Measurements from ENCODE around the gene SLC6A1.
"Not testable (repeated sequence)": the region's sequence is repeated elsewhere in the genome, so short reads cannot be mapped to it uniquely, and the experiment has no call there.

Gene SLC6A1

GRCh38 chr3:11071096-11071755, 78.7 kb downstream of the SLC6A1 start:
- no peak for DNase-seq

DNA sequence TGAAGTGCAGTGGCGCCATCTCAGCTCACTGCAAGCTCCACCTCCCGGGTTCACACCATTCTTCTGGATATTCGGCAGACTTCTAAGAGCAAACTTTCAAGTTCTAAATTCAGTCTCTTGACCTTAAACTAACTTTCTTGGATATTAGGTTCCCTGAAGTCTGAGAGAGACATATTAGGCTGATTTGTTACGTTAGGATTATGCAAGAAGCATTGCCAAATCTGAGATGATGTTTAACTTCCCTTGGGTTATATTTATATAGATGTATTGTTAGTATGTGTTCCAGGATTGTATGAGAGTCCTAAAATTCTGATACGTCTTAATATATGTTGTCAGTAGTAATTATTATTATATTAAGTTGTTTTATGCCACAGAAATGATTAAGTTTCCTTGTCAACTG, 80.1 kb downstream of the SLC6A1 start:
- DNase-seq = no peak

GRCh38 chr3:11074011-11074410, 81.5 kb downstream of the SLC6A1 start:
- DNase-seq = no peak

- DNase-seq = no peak
Measured at GRCh38 chr3:11074451-11074850, 81.9 kb downstream of the SLC6A1 start.

GRCh38 chr3:11075122-11075521, 82.6 kb downstream of the SLC6A1 start:
- DNase-seq = not testable (repeated sequence)

- DNase-seq = no peak
Measured at GRCh38 chr3:11076711-11077110, 84.2 kb downstream of the SLC6A1 start.

DNA sequence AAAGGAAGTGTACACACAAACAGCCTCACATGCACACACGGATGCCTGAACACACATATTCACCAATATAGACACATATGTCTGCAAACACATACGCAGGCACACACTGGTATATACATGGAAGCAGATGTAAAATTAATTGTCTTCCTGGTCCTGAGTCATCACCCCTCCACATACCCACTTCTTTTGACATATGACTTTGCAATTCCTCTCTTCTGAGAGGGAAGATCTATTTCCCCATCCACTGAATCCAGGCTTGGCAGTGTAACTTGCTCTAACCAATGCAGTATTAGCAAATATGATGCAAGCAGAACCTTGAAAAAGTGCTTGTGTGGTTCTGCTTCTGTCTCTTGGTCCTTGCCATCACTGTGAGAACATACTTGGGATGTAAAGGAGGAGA, 84.9 kb downstream of the SLC6A1 start:
- no peak for DNase-seq

- DNase-seq = no peak
Measured at GRCh38 chr3:11078826-11079515, 86.4 kb downstream of the SLC6A1 start.

DNA sequence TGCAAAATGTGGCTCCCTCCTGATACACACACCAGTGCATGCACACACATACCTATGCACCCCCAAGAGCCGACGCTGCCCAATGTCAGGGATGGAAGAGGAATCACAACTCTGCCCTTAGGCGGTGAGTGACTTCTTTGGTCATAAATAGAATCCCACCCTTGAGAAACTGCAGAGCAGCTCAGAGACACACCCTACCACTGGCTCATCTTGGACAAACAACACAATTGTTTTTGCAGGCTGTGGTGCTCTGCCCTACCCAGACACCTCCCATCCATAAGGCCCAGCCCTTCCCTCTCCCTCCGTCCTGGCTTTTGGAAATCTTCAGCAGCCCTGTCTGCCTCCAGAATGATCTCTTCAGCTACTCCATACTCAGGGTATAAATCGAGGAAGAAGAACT, 87.9 kb downstream of the SLC6A1 start:
- no peak for DNase-seq

DNA sequence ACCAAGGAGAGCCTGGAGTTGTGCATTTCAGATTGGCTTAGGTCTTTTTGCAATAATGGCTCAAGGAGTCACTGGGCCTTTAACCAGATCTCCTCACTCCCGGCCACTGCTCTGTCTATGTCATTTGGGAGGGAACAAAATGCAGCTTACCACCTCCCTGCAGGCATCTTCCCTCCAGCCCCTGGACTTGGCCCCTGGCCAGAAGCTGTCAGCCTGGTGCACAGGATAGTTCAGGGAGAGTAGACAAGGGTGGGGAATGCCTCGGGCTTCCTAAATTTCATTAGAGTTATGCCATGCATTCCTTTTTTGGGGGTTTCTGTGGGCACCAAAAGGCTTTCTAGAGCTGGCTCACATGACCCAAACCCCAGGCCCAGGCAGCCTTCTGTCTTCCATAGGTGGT, 91.5 kb downstream of the SLC6A1 start:
- DNase-seq = no peak

GRCh38 chr3:11084677-11085076, 92.1 kb downstream of the SLC6A1 start:
- DNase-seq = no peak

DNA sequence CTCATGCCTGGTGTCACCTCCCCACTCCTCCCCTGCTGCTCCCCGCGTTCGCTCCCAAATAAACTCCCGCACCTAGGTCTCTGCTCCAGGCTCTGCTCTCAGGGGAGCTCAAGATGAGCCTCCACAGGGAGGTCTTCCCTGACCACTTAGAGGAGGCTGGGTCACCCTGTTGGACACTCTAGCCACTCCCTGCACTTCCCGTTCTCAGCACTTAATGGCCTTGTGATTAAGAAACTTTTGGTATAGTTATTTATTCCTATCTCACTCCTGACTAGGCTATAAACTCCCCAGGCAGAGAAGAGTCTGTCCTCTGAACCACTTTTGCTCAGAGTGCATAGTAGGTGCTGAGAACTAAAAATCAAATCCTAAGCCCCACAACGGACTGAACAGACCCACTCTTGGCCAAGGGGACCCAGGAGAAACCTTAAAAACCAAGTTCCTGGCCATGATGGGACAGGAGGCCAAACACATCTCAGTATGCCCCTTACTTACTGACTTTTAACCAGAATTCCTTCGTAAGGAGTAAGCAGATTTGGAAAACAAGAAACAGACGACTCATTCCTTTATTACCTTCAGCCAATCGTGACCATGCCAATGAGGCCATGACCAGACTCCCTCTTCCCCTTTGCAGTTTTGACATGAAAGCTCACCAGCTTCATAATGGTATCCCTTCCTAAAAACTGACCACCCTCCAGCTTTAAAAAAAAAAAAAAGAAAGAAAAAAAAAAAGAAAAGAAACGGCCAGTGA, 92.7 kb downstream of the SLC6A1 start:
- no peak for DNase-seq

DNA sequence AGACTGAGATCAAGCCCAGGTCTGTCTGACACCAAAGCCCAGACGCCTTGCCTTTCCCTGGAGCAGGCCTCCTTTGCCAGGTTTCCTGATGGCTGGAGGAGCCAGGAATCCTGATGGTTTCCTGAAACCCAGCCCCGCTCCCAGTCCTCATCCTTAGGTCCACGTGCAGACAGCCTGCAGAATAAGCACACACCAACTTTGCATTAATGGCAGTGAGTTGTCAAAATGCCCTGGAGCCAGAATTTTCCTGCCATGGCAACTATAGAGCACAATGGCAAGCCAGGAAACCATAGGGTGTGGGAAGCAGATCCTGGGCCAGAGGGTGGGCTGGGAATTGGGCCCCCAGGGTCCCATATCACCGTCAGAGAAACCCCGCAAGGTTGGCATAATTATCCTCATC, 94.3 kb downstream of the SLC6A1 start:
- no peak for DNase-seq

- DNase-seq = no peak
Measured at GRCh38 chr3:11088066-11088465, 95.5 kb downstream of the SLC6A1 start.

DNA sequence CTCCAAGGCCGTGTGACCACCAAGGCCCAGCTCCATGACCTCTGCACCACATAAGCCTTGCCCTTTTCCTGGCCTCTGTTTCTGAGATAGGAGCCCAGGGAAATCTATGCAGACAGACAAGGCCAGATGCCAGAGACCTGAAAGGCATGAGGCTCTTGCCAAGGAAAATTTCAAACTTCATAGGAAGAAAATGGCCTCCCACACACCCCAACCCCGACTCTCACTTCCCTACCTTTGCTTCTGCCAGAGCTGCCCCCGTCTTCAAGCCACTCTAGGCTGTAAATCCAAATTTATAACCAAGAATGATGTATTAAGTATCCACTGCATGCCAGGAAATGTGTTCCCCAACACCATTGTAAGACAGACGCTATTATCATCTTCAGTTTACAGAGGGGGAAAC, 96.3 kb downstream of the SLC6A1 start:
- DNase-seq = no peak
